Glutamatergic neuron (in vitro differentiated cells): ENCODE measurements around the gene LRRK1. TPM values are rescaled to one million over a fixed set of nuclear protein-coding genes. Genes with fewer than 3 reads are reported as not detected.

Source experiments
- DNase-seq: peaks from one replicate; pipeline ENCODE4 v3.0.0; 2022
- H3K27ac Mint-ChIP-seq: one replicate; pipeline ENCODE4 v1.8.0; 2020; ENCODE audit warnings: mild to moderate bottlenecking, mixed read lengths, inconsistent platforms; ENCODE audit not compliant: unreplicated experiment
- H3K27me3 Mint-ChIP-seq: one replicate; pipeline ENCODE4 v1.8.0; 2020; ENCODE audit warnings: mild to moderate bottlenecking, moderate library complexity, mixed read lengths, inconsistent platforms; ENCODE audit not compliant: unreplicated experiment
- H3K36me3 Mint-ChIP-seq: one replicate; pipeline ENCODE4 v1.8.0; 2020; ENCODE audit warnings: mild to moderate bottlenecking, mixed read lengths, inconsistent platforms; ENCODE audit not compliant: unreplicated experiment
- H3K4me1 Mint-ChIP-seq: one replicate; pipeline ENCODE4 v1.8.0; 2020; ENCODE audit warnings: mild to moderate bottlenecking, low read depth, mixed read lengths, inconsistent platforms; ENCODE audit not compliant: unreplicated experiment
- H3K4me3 Mint-ChIP-seq: one replicate; pipeline ENCODE4 v1.8.0; 2020; ENCODE audit warnings: mild to moderate bottlenecking, mixed read lengths, inconsistent platforms; ENCODE audit not compliant: unreplicated experiment
- H3K9me3 Mint-ChIP-seq: one replicate; pipeline ENCODE4 v1.8.0; 2020; ENCODE audit warnings: mild to moderate bottlenecking, moderate library complexity, mixed read lengths, inconsistent platforms; ENCODE audit not compliant: unreplicated experiment
- total RNA-seq: library from RNA; stranded (reverse); fragmentation: NEBNext Ultra II Directional; extraction: Animal tissue kit (Norgen Biotek cat#: 25700); gene quantifications from one replicate; pipeline ENCODE4 v1.2.1, GENCODE V29; 2021; ENCODE audit not compliant: unreplicated experiment
- TF ChIP-seq, protein P1 (sequence below): fragments of 200-600 bp; sonication (generic); IDR thresholded peaks from one replicate; pipeline ENCODE4 v1.5.0; 2021; ENCODE audit not compliant: partially characterized antibody, unreplicated experiment

Gene LRRK1
- total RNA-seq, 1 donor from 2014 or later, result 1.5 TPM

DNA sequence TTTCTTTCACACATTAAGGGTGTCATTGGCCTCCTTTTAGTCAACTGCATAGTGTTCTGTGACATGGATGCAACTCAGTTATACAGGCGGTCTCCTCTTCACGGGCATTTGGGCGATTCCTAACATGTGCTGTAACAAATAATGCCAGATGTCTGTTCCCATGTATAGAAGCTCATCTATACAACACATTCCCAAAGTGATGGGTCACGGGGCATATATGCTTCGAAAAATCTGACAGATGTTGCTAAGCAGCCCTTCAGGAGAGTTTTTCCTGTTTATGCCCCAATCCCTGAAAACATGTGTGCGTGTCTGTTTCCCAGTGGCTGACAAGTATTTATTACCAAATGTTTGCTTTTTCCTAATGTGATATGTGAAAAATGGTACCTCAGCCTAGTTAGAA, 25.8 kb downstream of the LRRK1 start:
- H3K27ac Mint-ChIP-seq, result peak overlapping the region; percentile 17
- no peaks in the 10 kb centered on the region for H3K27me3 Mint-ChIP-seq
- DNase-seq, result no peak
- peaks cover 25% of the 10 kb centered on the region for H3K4me1 Mint-ChIP-seq
- no peak overlapping the region for H3K4me3 Mint-ChIP-seq
- no peaks in the 10 kb centered on the region for H3K9me3 Mint-ChIP-seq
- H3K36me3 Mint-ChIP-seq, result no peaks in the 10 kb centered on the region
- TF ChIP-seq, protein P1, sequence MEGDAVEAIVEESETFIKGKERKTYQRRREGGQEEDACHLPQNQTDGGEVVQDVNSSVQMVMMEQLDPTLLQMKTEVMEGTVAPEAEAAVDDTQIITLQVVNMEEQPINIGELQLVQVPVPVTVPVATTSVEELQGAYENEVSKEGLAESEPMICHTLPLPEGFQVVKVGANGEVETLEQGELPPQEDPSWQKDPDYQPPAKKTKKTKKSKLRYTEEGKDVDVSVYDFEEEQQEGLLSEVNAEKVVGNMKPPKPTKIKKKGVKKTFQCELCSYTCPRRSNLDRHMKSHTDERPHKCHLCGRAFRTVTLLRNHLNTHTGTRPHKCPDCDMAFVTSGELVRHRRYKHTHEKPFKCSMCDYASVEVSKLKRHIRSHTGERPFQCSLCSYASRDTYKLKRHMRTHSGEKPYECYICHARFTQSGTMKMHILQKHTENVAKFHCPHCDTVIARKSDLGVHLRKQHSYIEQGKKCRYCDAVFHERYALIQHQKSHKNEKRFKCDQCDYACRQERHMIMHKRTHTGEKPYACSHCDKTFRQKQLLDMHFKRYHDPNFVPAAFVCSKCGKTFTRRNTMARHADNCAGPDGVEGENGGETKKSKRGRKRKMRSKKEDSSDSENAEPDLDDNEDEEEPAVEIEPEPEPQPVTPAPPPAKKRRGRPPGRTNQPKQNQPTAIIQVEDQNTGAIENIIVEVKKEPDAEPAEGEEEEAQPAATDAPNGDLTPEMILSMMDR, result no peak

DNA sequence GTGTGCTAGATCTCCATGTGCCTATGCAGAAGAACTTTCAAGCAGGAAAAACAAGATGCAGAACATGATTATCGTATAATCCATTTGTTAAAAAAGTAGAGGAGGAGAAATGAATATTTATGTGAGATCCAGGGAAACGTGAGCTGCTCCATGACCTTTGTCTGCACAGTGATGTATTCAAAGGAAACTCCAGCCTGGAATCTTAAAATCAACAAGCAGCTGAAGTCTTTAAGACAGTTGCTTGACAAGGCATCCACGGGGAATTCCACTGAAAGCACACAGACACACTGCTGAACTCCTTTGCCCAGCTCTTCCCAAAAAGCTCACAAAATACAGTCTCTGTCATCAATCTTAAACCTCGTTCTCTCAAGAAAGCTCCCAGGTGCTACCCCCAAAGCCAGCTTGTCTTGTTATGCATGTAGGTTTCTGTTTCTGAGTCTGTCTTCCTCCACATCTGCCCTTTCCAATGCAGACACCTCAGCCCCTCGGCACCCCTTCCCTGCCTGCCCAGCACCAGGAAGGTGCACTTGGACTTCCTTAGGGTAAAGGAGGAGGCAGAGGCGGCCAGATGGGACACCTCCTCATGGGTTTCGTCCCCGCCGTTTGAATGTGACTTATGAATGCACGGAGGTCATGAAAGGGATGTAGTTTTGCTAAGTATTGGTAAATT, 28.7 kb downstream of the LRRK1 start:
- H3K36me3 Mint-ChIP-seq, result no peaks in the 10 kb centered on the region
- H3K9me3 Mint-ChIP-seq, result no peaks in the 10 kb centered on the region
- H3K4me1 Mint-ChIP-seq, result peaks cover 25% of the 10 kb centered on the region
- no peaks in the 10 kb centered on the region for H3K27me3 Mint-ChIP-seq
- no peak overlapping the region for H3K27ac Mint-ChIP-seq
- no peak overlapping the region for H3K4me3 Mint-ChIP-seq
- TF ChIP-seq, protein P1, result no peak
- DNase-seq, result no peak

DNA sequence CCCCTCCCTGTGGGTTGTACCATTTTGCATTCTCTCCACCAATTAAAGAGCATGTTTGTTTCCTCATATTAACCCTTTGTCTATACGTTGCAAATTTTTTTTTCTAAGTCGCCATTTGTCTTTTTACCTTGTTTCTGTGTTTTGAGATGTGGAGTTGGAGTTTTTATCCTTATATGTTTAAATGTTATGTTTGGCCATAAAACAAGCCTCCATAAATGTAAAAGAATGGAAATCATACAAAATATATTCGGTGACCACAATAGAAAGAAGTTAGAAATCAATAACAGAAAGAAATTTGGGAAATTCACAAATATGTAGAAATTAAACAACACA, 29.2 kb downstream of the LRRK1 start:
- Mint-ChIP-seq H3K9me3 (no peaks in the 10 kb centered on the region), H3K4me3 (no peak overlapping the region), H3K4me1 (peaks cover 23% of the 10 kb centered on the region), H3K36me3 (no peaks in the 10 kb centered on the region), H3K27ac (peak overlapping the region; percentile 31), H3K27me3 (no peaks in the 10 kb centered on the region)
- DNase-seq, result no peak
- TF ChIP-seq, protein P1, result no peak

DNA sequence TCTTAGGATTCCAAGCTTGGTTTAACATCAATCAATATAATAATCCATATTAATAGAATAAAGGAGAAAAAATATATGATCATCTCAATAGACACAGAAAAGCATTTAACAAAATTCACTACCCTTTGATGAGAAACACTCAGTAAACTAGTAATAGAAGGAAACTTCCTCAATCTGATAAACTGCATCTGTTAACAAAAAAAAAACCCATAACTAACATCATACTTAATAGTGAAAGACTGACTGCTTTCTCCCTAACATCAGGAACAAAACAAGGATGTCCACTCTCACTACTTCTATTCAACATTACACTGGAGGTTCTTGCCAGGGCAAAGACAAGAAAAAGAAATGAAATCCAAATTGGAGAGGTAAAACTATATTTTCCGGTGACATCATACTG, 30.5 kb downstream of the LRRK1 start:
- no peaks in the 10 kb centered on the region for H3K36me3 Mint-ChIP-seq
- TF ChIP-seq, protein P1, result no peak
- no peak for DNase-seq
- peaks cover 14% of the 10 kb centered on the region for H3K4me1 Mint-ChIP-seq
- H3K4me3 Mint-ChIP-seq, result no peak overlapping the region
- no peak overlapping the region for H3K27ac Mint-ChIP-seq
- H3K9me3 Mint-ChIP-seq, result peaks cover 2% of the 10 kb centered on the region
- H3K27me3 Mint-ChIP-seq, result no peaks in the 10 kb centered on the region

DNA sequence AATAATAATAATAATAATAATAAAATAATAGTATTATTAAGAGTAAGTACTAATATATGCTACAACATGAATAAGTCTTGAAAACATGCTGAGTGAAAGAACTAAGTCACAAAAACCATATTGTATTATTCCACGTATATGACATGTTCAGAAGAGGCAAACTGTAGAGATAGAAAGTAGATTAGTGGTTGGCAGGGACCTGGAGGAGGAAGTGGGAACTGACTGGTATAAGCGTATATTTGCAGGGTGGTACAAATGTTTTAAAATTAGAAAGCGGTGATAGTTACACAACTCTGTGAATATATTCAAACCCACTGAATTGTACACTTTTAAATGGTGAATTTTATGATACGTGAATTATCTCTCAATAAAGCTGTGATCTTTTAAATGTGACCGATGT, 32.8 kb downstream of the LRRK1 start:
- DNase-seq, result no peak
- Mint-ChIP-seq H3K4me3 (no peak overlapping the region), H3K36me3 (no peaks in the 10 kb centered on the region), H3K27ac (no peak overlapping the region), H3K4me1 (peaks cover 7% of the 10 kb centered on the region), H3K9me3 (peaks cover 3% of the 10 kb centered on the region), H3K27me3 (no peaks in the 10 kb centered on the region)
- TF ChIP-seq, protein P1, result no peak
